HAP-1 (cell line): Measurements from ENCODE around the gene RPTOR.

ENCODE experiments used
- DNase-seq, 2 experiments: peaks; one replicate each; pipeline ENCODE4 v3.0.0-alpha.2; 2016 to 2020; ENCODE audit warnings: low spot score in 2 of 2
- H3K27me3 ChIP-seq: fragments of 250-450 bp; sonication (Bioruptor Pico); 2 replicates; pipeline ENCODE4 v1.5.1; 2020; ENCODE audit warnings: low read depth, mild to moderate bottlenecking, moderate library complexity
- H3K36me3 ChIP-seq: fragments of 250-450 bp; sonication (Bioruptor Pico); replicated peaks from 2 replicates; pipeline ENCODE4 v1.5.1; 2020; ENCODE audit warnings: mild to moderate bottlenecking
- H3K4me1 ChIP-seq: fragments of 250-450 bp; sonication (Bioruptor Pico); 2 replicates; pipeline ENCODE4 v1.5.1; 2020; ENCODE audit warnings: mild to moderate bottlenecking
- H3K4me3 ChIP-seq: fragments of 250-450 bp; sonication (Bioruptor Pico); 2 replicates; pipeline ENCODE4 v1.5.1; 2020; ENCODE audit warnings: mild to moderate bottlenecking, moderate library complexity
- H3K9me3 ChIP-seq: fragments of 250-450 bp; sonication (Bioruptor Pico); 2 replicates; pipeline ENCODE4 v1.5.1; 2020; ENCODE audit warnings: mild to moderate bottlenecking, moderate library complexity
- in situ Hi-C: fragments of 300-500 bp; cut with MboI; formaldehyde crosslinking; loops from 3 replicates; pipeline ENCODE4 v1.14.3; 2020; ENCODE audit warnings: low sequenced_read_pairs, inconsistent platforms, mixed read lengths

RPTOR gene

DNA sequence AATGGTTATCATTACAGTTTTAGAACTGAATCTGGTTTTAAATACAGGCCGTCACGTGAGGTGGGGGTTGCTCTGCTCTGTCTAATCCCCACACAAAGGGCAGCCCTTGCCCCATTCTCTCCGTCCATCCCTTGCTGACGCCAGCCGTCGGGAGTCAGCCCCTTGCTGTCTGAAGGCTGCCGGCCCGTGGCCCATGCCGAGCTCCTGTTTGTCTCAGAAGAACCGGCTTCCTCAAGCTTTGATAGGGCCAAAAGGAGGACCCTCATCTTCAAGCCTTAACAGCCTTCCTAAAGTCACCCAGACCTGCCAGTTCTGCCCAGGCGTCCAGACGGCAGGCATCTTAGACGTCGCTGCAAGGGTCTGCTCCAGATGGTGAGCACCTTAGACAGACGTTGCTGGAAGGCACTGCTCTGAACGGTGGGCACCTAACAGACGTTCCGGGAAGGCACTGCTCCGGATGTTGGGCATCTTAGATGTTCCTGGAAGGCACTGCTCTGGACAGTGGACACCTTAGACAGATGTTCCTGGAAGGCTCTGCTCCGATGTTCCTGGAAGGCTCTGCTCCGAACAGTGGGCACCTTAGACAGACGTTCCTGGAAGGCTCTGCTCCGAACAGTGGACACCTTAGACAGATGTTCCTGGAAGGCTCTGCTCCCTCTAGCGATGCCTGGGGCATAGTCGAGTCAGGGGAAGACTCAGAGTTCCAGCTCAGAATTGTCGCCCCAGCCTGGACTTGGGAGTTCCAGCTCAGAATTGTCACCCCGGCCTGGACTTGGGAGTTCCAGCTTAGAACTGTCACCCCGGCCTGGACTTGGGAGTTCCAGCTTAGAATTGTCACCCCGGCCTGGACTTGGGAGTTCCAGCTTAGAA is 411.9 kb downstream of the RPTOR start:
- in situ Hi-C loops: no loop called here
- no peaks in the 10 kb centered on the region for H3K36me3 ChIP-seq
- peaks cover 9% of the 10 kb centered on the region for H3K4me1 ChIP-seq
- no peaks in the 10 kb centered on the region for H3K27me3 ChIP-seq
- peak; percentile 68 to 76 for DNase-seq
- no peak overlapping the region for H3K4me3 ChIP-seq
- H3K9me3 ChIP-seq: no peaks in the 10 kb centered on the region

DNA sequence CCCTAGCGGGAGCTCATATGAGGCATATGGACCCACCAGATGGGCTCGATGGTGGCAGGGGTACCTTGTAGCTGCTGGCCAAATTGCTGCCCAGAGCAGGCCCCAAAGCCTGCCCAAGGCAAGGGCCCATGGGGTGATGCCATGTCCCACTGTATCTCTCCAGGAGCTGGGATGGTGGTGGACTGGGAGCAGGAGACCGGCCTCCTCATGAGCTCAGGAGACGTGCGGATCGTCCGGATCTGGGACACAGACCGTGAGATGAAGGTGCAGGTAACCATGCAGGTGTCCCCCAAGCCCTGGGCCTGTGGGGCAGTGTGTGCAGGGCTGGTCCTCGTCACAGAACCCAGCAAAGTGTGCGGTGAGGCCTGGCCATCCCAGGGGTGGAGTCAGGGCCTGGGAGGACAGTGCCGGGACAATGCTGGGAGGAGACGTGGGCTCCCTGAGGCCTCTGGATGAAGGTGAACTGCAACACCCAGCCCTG is 412.9 kb downstream of the RPTOR start:
- H3K4me3 ChIP-seq: no peak overlapping the region
- in situ Hi-C loops: no loop called here
- H3K36me3 ChIP-seq: no peaks in the 10 kb centered on the region
- no peaks in the 10 kb centered on the region for H3K27me3 ChIP-seq
- no peaks in the 10 kb centered on the region for H3K9me3 ChIP-seq
- H3K4me1 ChIP-seq: peaks cover 9% of the 10 kb centered on the region
- no peak for DNase-seq

GRCh38 chr17:80959330-80960036 is 414.8 kb downstream of the RPTOR start:
- Histone ChIP-seq H3K9me3 (no peaks in the 10 kb centered on the region), H3K4me1 (peaks cover 9% of the 10 kb centered on the region), H3K36me3 (no peaks in the 10 kb centered on the region), H3K27me3 (no peaks in the 10 kb centered on the region), H3K4me3 (no peak overlapping the region)
- in situ Hi-C loops: no loop called here
- no peak for DNase-seq

GRCh38 chr17:80960037-80960796 is 415.6 kb downstream of the RPTOR start:
- Histone ChIP-seq H3K4me1 (peaks cover 9% of the 10 kb centered on the region), H3K36me3 (no peaks in the 10 kb centered on the region), H3K9me3 (no peaks in the 10 kb centered on the region), H3K27me3 (no peaks in the 10 kb centered on the region), H3K4me3 (no peak overlapping the region)
- in situ Hi-C loops: no loop called here
- DNase-seq: no peak

GRCh38 chr17:80960797-80961452 is 416.3 kb downstream of the RPTOR start:
- Histone ChIP-seq H3K4me3 (no peak overlapping the region), H3K36me3 (no peaks in the 10 kb centered on the region), H3K27me3 (no peaks in the 10 kb centered on the region), H3K9me3 (no peaks in the 10 kb centered on the region), H3K4me1 (peaks cover 4% of the 10 kb centered on the region)
- DNase-seq: no peak
- in situ Hi-C loops: no loop called here

- no peak for DNase-seq
- H3K36me3 ChIP-seq: no peaks in the 10 kb centered on the region
- no peaks in the 10 kb centered on the region for H3K4me1 ChIP-seq
- no peaks in the 10 kb centered on the region for H3K9me3 ChIP-seq
- no peak overlapping the region for H3K4me3 ChIP-seq
- in situ Hi-C loops: no loop called here
- no peaks in the 10 kb centered on the region for H3K27me3 ChIP-seq
These were observed 417.1 kb downstream of the RPTOR start for GRCh38 chr17:80961541-80962330.

GRCh38 chr17:80962356-80963329 is 418.0 kb downstream of the RPTOR start:
- Histone ChIP-seq H3K27me3 (no peaks in the 10 kb centered on the region), H3K9me3 (no peaks in the 10 kb centered on the region), H3K4me3 (no peak overlapping the region), H3K4me1 (no peaks in the 10 kb centered on the region), H3K36me3 (no peaks in the 10 kb centered on the region)
- DNase-seq: no peak
- in situ Hi-C loops: no loop called here

GRCh38 chr17:80963812-80964543 is 419.3 kb downstream of the RPTOR start:
- no peaks in the 10 kb centered on the region for H3K27me3 ChIP-seq
- DNase-seq: no peak
- H3K36me3 ChIP-seq: no peaks in the 10 kb centered on the region
- in situ Hi-C loops: no loop called here
- H3K4me3 ChIP-seq: no peak overlapping the region
- H3K9me3 ChIP-seq: no peaks in the 10 kb centered on the region
- no peaks in the 10 kb centered on the region for H3K4me1 ChIP-seq

GRCh38 chr17:80964544-80964856 is 419.9 kb downstream of the RPTOR start:
- Histone ChIP-seq H3K27me3 (no peaks in the 10 kb centered on the region), H3K4me1 (no peaks in the 10 kb centered on the region), H3K9me3 (no peaks in the 10 kb centered on the region), H3K4me3 (no peak overlapping the region), H3K36me3 (no peaks in the 10 kb centered on the region)
- no peak for DNase-seq
- in situ Hi-C loops: no loop called here

GRCh38 chr17:80964859-80965580 is 420.4 kb downstream of the RPTOR start:
- H3K9me3 ChIP-seq: no peaks in the 10 kb centered on the region
- no peak for DNase-seq
- in situ Hi-C loops: no loop called here
- H3K4me3 ChIP-seq: no peak overlapping the region
- H3K4me1 ChIP-seq: no peaks in the 10 kb centered on the region
- H3K36me3 ChIP-seq: no peaks in the 10 kb centered on the region
- H3K27me3 ChIP-seq: no peaks in the 10 kb centered on the region

DNA sequence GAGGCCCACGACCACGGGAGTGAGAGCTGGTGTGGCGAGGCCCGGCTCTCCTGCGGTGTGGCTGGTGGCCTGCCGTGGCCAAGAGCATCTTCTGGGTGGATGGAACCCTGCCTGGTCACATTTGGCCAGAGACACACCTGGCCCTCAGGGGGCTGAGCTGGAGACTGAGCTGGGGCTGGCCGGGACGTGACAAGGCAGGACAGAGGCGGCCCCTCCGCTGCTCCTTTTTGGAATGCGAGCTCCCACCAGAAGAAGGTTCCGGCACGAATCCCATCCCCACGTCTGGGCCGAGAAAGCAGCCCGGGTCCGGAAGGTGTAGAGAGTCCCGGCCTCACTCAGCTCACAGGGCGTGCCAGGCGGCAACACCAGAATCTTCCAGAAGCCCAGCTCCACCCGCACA is 421.0 kb downstream of the RPTOR start:
- Histone ChIP-seq H3K4me1 (no peaks in the 10 kb centered on the region), H3K9me3 (no peaks in the 10 kb centered on the region), H3K36me3 (no peaks in the 10 kb centered on the region), H3K27me3 (no peaks in the 10 kb centered on the region), H3K4me3 (no peak overlapping the region)
- in situ Hi-C loops: no loop called here
- no peak for DNase-seq
